ENCODE results near the gene DAGLB. TPM values are rescaled to one million over a fixed set of nuclear protein-coding genes. Genes with fewer than 3 reads are reported as not detected.

Gene DAGLB
- total RNA-seq, 1 experiment from 2014 or later: 33.6 TPM

DNA sequence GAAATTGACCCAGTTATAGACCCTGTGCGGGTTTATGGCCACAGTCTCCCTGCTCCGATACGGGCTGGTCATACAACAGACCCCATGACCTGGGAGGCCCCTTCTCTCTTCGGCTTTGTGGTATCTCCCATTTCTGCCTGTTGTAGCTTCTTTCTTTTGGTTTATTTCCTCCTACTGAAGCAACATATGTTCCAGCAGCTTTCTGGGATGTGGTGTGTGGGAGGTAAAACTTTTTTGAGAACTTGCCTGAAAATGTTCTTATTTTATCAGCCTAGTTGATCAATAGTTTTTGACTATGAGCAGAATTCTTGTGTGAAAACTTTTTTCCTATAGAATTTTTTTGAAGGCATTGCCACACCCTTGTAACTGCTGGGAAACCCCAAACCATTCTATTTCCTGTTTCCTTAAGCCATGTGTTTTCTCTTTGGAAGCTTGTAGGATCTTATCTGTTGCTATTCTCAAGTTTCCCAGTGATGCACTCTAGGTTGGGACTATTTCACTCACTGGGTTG lies 80.0 kb downstream of the DAGLB start:
- Mint-ChIP-seq H3K27ac (no peak overlapping the region), H3K9me3 (no peaks in the 10 kb centered on the region), H3K36me3 (no peaks in the 10 kb centered on the region), H3K4me3 (no peak overlapping the region), H3K27me3 (ENCODE audit: low read depth) (no peaks in the 10 kb centered on the region), H3K4me1 (no peaks in the 10 kb centered on the region)
- ATAC-seq (no peak), DNase-seq (ENCODE audit: low spot score) (no peak)
- POLR2A ChIA-PET: no interaction called here
- CTCF ChIA-PET: no interaction called here
- TF ChIP-seq ZNF317 (CRISPR knock-in tag; IDR thresholded peaks at IDR 0.05; ENCODE audit: borderline replicate concordance, low read depth) (no peak), JUN (CRISPR knock-in tag; IDR thresholded peaks at IDR 0.05) (no peak), CREB1 (CRISPR knock-in tag; IDR thresholded peaks at IDR 0.05) (no peak), HMGA2 (CRISPR knock-in tag; IDR thresholded peaks at IDR 0.05) (no peak), ESRRA (CRISPR knock-in tag; IDR thresholded peaks at IDR 0.05; ENCODE audit: borderline replicate concordance) (no peak), MXD4 (CRISPR knock-in tag; IDR thresholded peaks at IDR 0.05; ENCODE audit: borderline replicate concordance) (no peak)
- TF ChIP-seq, protein P1, sequence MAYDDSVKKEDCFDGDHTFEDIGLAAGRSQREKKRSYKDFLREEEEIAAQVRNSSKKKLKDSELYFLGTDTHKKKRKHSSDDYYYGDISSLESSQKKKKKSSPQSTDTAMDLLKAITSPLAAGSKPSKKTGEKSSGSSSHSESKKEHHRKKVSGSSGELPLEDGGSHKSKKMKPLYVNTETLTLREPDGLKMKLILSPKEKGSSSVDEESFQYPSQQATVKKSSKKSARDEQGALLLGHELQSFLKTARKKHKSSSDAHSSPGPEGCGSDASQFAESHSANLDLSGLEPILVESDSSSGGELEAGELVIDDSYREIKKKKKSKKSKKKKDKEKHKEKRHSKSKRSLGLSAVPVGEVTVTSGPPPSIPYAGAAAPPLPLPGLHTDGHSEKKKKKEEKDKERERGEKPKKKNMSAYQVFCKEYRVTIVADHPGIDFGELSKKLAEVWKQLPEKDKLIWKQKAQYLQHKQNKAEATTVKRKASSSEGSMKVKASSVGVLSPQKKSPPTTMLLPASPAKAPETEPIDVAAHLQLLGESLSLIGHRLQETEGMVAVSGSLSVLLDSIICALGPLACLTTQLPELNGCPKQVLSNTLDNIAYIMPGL (CRISPR knock-in tag; IDR thresholded peaks at IDR 0.05): no peak
- TF ChIP-seq, protein P2, sequence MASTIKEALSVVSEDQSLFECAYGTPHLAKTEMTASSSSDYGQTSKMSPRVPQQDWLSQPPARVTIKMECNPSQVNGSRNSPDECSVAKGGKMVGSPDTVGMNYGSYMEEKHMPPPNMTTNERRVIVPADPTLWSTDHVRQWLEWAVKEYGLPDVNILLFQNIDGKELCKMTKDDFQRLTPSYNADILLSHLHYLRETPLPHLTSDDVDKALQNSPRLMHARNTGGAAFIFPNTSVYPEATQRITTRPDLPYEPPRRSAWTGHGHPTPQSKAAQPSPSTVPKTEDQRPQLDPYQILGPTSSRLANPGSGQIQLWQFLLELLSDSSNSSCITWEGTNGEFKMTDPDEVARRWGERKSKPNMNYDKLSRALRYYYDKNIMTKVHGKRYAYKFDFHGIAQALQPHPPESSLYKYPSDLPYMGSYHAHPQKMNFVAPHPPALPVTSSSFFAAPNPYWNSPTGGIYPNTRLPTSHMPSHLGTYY (CRISPR knock-in tag; IDR thresholded peaks at IDR 0.05): no peak

DNA sequence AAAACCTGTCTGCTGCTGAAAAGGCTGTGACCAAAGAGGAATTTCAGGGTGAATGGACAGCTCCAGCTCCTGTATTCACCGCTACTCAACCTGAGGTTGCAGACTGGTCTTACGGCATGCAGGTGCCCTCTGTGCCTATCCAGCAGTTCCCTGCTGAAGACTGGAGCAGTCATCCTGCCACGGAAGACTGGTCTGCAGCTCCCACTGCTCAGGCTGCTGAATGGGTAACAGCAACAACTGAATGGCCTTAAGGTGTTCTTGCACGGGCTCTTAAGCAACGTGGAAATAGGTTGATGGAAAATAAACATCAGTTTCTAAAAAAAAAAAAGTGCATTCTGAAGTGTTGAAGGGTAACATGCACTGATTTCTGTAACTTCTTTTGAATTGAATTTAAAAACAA lies 82.3 kb downstream of the DAGLB start:
- DNase-seq (ENCODE audit: low spot score): no peak
- Mint-ChIP-seq H3K36me3 (no peaks in the 10 kb centered on the region), H3K4me3 (no peak overlapping the region), H3K9me3 (no peaks in the 10 kb centered on the region), H3K4me1 (no peaks in the 10 kb centered on the region), H3K27me3 (ENCODE audit: low read depth) (no peaks in the 10 kb centered on the region), H3K27ac (no peak overlapping the region)
- TF ChIP-seq ELF4 (CRISPR knock-in tag; IDR thresholded peaks at IDR 0.05; ENCODE audit: low read depth): no peak
- TF ChIP-seq NFE2L1 (CRISPR knock-in tag; IDR thresholded peaks at IDR 0.05): no peak
- no peak for TF ChIP-seq ZNF396 (CRISPR knock-in tag; IDR thresholded peaks at IDR 0.05; ENCODE audit: borderline replicate concordance)
- TF ChIP-seq ZBTB21 (CRISPR knock-in tag; IDR thresholded peaks at IDR 0.05; ENCODE audit: borderline replicate concordance): no peak
- no peak for TF ChIP-seq NR2C2 (CRISPR knock-in tag; IDR thresholded peaks at IDR 0.05)
- TF ChIP-seq ZNF671 (CRISPR knock-in tag; IDR thresholded peaks at IDR 0.05): no peak
- TF ChIP-seq ETV6 (CRISPR knock-in tag; IDR thresholded peaks at IDR 0.05): no peak
- TF ChIP-seq NR1H2 (CRISPR knock-in tag; IDR thresholded peaks at IDR 0.05): no peak
- TF ChIP-seq, protein P3, sequence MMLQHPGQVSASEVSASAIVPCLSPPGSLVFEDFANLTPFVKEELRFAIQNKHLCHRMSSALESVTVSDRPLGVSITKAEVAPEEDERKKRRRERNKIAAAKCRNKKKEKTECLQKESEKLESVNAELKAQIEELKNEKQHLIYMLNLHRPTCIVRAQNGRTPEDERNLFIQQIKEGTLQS (CRISPR knock-in tag; conservative IDR thresholded peaks at IDR 0.05): no peak
- no peak for TF ChIP-seq PRRX2 (CRISPR knock-in tag; IDR thresholded peaks at IDR 0.05)
- TF ChIP-seq EMX1 (CRISPR knock-in tag; IDR thresholded peaks at IDR 0.05): no peak
- TF ChIP-seq, protein P4, sequence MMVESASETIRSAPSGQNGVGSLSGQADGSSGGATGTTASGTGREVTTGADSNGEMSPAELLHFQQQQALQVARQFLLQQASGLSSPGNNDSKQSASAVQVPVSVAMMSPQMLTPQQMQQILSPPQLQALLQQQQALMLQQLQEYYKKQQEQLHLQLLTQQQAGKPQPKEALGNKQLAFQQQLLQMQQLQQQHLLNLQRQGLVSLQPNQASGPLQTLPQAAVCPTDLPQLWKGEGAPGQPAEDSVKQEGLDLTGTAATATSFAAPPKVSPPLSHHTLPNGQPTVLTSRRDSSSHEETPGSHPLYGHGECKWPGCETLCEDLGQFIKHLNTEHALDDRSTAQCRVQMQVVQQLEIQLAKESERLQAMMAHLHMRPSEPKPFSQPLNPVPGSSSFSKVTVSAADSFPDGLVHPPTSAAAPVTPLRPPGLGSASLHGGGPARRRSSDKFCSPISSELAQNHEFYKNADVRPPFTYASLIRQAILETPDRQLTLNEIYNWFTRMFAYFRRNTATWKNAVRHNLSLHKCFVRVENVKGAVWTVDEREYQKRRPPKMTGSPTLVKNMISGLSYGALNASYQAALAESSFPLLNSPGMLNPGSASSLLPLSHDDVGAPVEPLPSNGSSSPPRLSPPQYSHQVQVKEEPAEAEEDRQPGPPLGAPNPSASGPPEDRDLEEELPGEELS (CRISPR knock-in tag; IDR thresholded peaks at IDR 0.05): no peak
- TF ChIP-seq, protein P5, sequence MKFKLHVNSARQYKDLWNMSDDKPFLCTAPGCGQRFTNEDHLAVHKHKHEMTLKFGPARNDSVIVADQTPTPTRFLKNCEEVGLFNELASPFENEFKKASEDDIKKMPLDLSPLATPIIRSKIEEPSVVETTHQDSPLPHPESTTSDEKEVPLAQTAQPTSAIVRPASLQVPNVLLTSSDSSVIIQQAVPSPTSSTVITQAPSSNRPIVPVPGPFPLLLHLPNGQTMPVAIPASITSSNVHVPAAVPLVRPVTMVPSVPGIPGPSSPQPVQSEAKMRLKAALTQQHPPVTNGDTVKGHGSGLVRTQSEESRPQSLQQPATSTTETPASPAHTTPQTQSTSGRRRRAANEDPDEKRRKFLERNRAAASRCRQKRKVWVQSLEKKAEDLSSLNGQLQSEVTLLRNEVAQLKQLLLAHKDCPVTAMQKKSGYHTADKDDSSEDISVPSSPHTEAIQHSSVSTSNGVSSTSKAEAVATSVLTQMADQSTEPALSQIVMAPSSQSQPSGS (CRISPR knock-in tag; IDR thresholded peaks at IDR 0.05; ENCODE audit: borderline replicate concordance, low read depth): no peak
- TF ChIP-seq IRF2 (CRISPR knock-in tag; IDR thresholded peaks at IDR 0.05; ENCODE audit: borderline replicate concordance, low read depth): no peak
- ChIA-PET POLR2A (no interaction called here), CTCF (no interaction called here)
- no peak for ATAC-seq
